ENCODE measurements around the gene RPRML. TPM values are rescaled to one million over a fixed set of nuclear protein-coding genes. Genes with fewer than 3 reads are reported as not detected.
"Not testable (repeated sequence)": the region's sequence is repeated elsewhere in the genome, so short reads cannot be mapped to it uniquely, and the experiment has no call there.

RPRML gene
- total RNA-seq (under 1 TPM in 3 of 9 donors, not detected in 6; 0.25 to 0.37 (median 0.29) TPM), polyA plus RNA-seq (under 1 TPM in 1 of 2 donors, not detected in 1; 0.15 TPM)
- long read RNA-seq, donor 1: 0 reads
- long read RNA-seq, donor 2: 0 reads
- long read RNA-seq, donor 3: 0 reads

DNA sequence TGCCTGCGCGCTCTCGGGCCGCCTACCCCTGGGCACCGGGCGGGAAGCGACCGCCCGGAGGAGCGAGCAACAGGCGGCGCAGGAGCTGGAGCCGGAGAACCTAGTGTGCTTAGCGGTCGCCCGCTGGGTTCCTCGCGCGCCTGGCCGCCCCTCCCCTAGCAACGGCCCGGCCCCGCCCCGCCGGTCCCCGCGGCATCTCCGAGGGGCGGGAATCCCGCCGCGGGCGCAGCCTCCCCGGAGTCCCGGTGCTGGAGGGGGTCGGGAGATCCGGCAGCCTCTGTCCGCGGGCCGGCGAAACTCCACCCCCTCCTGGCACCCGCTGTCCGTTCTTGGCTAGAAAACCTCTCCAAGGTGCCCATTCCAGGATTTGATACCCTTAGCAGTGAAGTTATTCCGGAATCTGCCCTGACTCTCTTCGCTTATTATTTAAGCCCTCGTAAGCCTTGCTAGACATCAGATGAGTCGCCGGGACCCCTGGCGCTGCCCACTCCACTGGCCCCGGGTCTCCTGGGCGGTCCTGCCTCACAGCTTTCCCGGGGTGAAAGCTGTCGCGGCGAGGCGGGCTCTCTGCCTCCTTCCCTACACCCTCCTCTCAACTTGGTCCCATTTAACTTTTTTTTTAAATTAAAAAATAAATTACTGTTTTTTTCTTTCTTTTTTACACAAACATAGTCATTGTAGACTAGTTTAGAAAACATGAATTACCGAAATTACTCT lies at the start of gene RPRML:
Gene RPRML (minus strand): TSS at position 107 of the 717 bp plus-strand sequence. CDS start 246 bp downstream, outside the sequence.
- DNase-seq (peak; percentile 25 to 74 (median 35)), ATAC-seq (peak in 3 of 4 donors; percentile 65 to 77 (median 68))
- intact Hi-C loops (cut with DNase I): no loop called here
- TF ChIP-seq CTCF (IDR thresholded peaks at IDR 0.05) (peak in 1 of 12 donors; percentile 14), POLR2A (IDR thresholded peaks at IDR 0.05) (no peak)
- H3K4me3 ChIP-seq: peak within 1 kb of the TSS; percentile 50 to 66 (median 62)
- H3K36me3 ChIP-seq: no peaks in the 10 kb centered on the region
- WGBS, 4 donors: 1 to 3% (median 2%) methylated on average over 16 to 57 of the region's 57 CpGs
- no peaks in the 10 kb centered on the region for H3K9me3 ChIP-seq
- peaks cover 10 to 44% (median 25%) of the 10 kb centered on the region in 9 donors for H3K27me3 ChIP-seq
- H3K4me1 ChIP-seq: peaks cover 0 to 28% (median 16%) of the 10 kb centered on the region in 12 donors
- peak within 1 kb of the TSS in 1 of 12 donors; percentile 27 for H3K27ac ChIP-seq

DNA sequence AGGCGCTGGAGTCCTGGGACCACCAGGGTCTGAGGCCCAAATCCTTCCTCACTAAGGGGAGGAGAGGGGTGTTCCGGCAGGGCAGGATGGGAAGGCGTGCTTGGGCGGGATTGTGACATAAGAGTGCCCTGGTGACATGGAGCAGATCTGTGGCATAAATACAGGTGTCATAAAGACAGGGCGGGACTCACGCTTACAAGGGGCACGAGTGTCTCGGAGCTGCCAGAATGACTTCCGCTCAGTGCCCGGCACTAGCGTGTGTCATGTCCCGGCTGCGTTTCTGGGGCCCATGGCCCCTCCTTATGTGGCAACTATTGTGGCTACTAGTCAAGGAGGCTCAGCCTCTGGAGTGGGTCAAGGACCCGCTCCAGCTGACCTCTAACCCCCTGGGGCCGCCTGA lies 37.9 kb upstream of the RPRML start:
- intact Hi-C loops (cut with DNase I); H3K9me3 ChIP-seq; H3K27ac ChIP-seq; ATAC-seq; H3K4me1 ChIP-seq; H3K4me3 ChIP-seq; DNase-seq; H3K27me3 ChIP-seq; H3K36me3 ChIP-seq: not testable (repeated sequence)
- WGBS, 4 donors: 98 to 100% (median 99%) methylated on average over 4 to 11 of the region's 15 CpGs

DNA sequence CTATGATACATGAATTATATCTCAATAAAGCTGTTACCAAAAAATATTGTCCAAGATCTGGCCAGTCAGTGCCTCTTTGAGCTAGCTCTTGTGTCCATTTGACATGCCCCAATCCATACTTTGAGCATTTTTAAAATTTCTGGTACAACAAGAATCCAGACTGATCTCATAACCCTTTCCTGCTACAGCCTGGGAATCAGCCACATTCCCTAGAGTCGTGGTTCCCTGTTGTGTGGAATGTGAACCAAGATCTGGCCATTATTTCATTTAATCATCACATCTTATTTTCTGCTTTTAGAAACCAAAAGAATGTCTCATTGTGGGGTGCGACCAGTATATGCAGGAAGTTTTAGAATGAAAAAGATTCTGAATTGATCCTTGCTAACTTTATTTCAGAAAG lies 34.3 kb upstream of the RPRML start:
- intact Hi-C loops (cut with DNase I): no loop called here
- Histone ChIP-seq H3K36me3 (no peaks in the 10 kb centered on the region), H3K4me3 (no peak overlapping the region), H3K9me3 (no peaks in the 10 kb centered on the region), H3K4me1 (peaks cover 0 to 7% (median 0%) of the 10 kb centered on the region in 12 donors), H3K27me3 (no peaks in the 10 kb centered on the region), H3K27ac (no peak overlapping the region)
- 75 to 86% (median 80%) methylated on average over 2 of the region's 2 CpGs for WGBS, 4 donors
- ATAC-seq: no peak
- no peak for DNase-seq
- TF ChIP-seq CTCF (IDR thresholded peaks at IDR 0.05) (no peak), POLR2A (IDR thresholded peaks at IDR 0.05) (no peak)

GRCh38 chr17:47012457-47012856 lies 33.4 kb upstream of the RPRML start:
- ATAC-seq (no peak), DNase-seq (no peak)
- H3K4me1 ChIP-seq: peaks cover 0 to 7% (median 0%) of the 10 kb centered on the region in 12 donors
- intact Hi-C loops (cut with DNase I): no loop called here
- H3K9me3 ChIP-seq: no peaks in the 10 kb centered on the region
- no peak overlapping the region for H3K27ac ChIP-seq
- no peaks in the 10 kb centered on the region for H3K27me3 ChIP-seq
- H3K36me3 ChIP-seq: no peaks in the 10 kb centered on the region
- no peak overlapping the region for H3K4me3 ChIP-seq
- TF ChIP-seq CTCF (IDR thresholded peaks at IDR 0.05) (no peak), POLR2A (IDR thresholded peaks at IDR 0.05) (no peak)

Measured in heart left ventricle (tissue), 16 donors.